Loucy (cell line): ENCODE measurements around the gene THYN1.

Source experiments
- H2AFZ ChIP-seq: fragments of 200-600 bp; sonication (generic); 2 replicates; pipeline ENCODE4 v1.6.0; 2016; ENCODE audit warnings: antibody characterized with exemption, mild to moderate bottlenecking, low read length, moderate library complexity
- H3F3A ChIP-seq: fragments of 200-600 bp; 2 replicates; pipeline ENCODE4 v1.6.0; 2016; ENCODE audit warnings: antibody characterized with exemption, low read depth, mild to moderate bottlenecking
- H3K27me3 ChIP-seq: fragments of 200-600 bp; sonication (generic); 2 replicates; pipeline ENCODE4 v1.6.1; 2014; ENCODE audit warnings: low read length, mild to moderate bottlenecking; ENCODE audit not compliant: insufficient read depth, poor library complexity, severe bottlenecking
- H3K36me3 ChIP-seq: fragments of 200-600 bp; sonication (generic); 2 replicates; pipeline ENCODE4 v1.6.1; 2016; ENCODE audit warnings: low read length; ENCODE audit not compliant: insufficient read depth
- H3K4me1 ChIP-seq: fragments of 200-600 bp; sonication (generic); 2 replicates; pipeline ENCODE4 v1.5.1; 2014; ENCODE audit warnings: low read length, mild to moderate bottlenecking; ENCODE audit not compliant: insufficient read depth, poor library complexity, severe bottlenecking
- H3K4me2 ChIP-seq: fragments of 200-600 bp; sonication (generic); 2 replicates; pipeline ENCODE4 v1.6.0; 2014; ENCODE audit warnings: antibody characterized with exemption, low read length, low read depth, mild to moderate bottlenecking; ENCODE audit not compliant: poor library complexity, severe bottlenecking
- H3K4me3 ChIP-seq: fragments of 200-600 bp; sonication (generic); 2 replicates; pipeline ENCODE4 v1.5.1; 2014; ENCODE audit warnings: low read length, mild to moderate bottlenecking, mixed read lengths; ENCODE audit not compliant: poor library complexity, severe bottlenecking
- H3K79me2 ChIP-seq: fragments of 200-600 bp; sonication (generic); 2 replicates; pipeline ENCODE4 v1.6.1; 2014; ENCODE audit warnings: low read length; ENCODE audit not compliant: insufficient read depth
- H3K9ac ChIP-seq: fragments of 200-600 bp; sonication (generic); 2 replicates; pipeline ENCODE4 v1.6.0; 2014; ENCODE audit warnings: mild to moderate bottlenecking, low read depth, low read length, moderate library complexity; ENCODE audit not compliant: poor library complexity, severe bottlenecking
- H3K9me2 ChIP-seq: fragments of 200-600 bp; sonication (generic); replicated peaks from 2 replicates; pipeline ENCODE4 v1.6.1; 2016; ENCODE audit warnings: low read depth, low read length, mixed read lengths
- H3K9me3 ChIP-seq: fragments of 200-600 bp; sonication (generic); 2 replicates; pipeline ENCODE4 v1.6.1; 2014; ENCODE audit warnings: mild to moderate bottlenecking, antibody characterized with exemption, low read length, low read depth; ENCODE audit not compliant: insufficient read depth
- H4K20me1 ChIP-seq: fragments of 200-600 bp; sonication (generic); 2 replicates; pipeline ENCODE4 v1.6.0; 2014; ENCODE audit warnings: antibody characterized with exemption, low read length, mild to moderate bottlenecking; ENCODE audit not compliant: insufficient read depth, poor library complexity, severe bottlenecking
- CTCF ChIP-seq: fragments of 200-600 bp; sonication (generic); conservative IDR thresholded peaks from 2 replicates; pipeline ENCODE4 v1.5.1; 2014; ENCODE audit warnings: mild to moderate bottlenecking, antibody characterized with exemption, low read length
- EZH2phosphoT487 ChIP-seq: fragments of 200-600 bp; IDR thresholded peaks from 2 replicates; pipeline ENCODE4 v1.6.1; 2018; ENCODE audit warnings: antibody characterized with exemption, mild to moderate bottlenecking, moderate library complexity, borderline replicate concordance

THYN1 gene

GRCh38 chr11:134292661-134293060 is 39.5 kb upstream of the THYN1 start:
- no peaks in the 10 kb centered on the region for H3K27me3 ChIP-seq
- H3F3A ChIP-seq: no peaks in the 10 kb centered on the region
- H3K9ac ChIP-seq: no peak overlapping the region
- no peak overlapping the region for H2AFZ ChIP-seq
- H3K79me2 ChIP-seq: no peaks in the 10 kb centered on the region
- H3K9me3 ChIP-seq: no peaks in the 10 kb centered on the region; the same call in 1 of the 2 replicates
- H3K36me3 ChIP-seq: no peaks in the 10 kb centered on the region
- TF ChIP-seq EZH2phosphoT487: no peak
- TF ChIP-seq CTCF: no peak
- no peaks in the 10 kb centered on the region for H3K9me2 ChIP-seq
- H4K20me1 ChIP-seq: no peaks in the 10 kb centered on the region
- no peak overlapping the region for H3K4me2 ChIP-seq
- H3K4me3 ChIP-seq: no peak overlapping the region
- peaks cover 9% of the 10 kb centered on the region for H3K4me1 ChIP-seq

- Histone ChIP-seq H2AFZ (no peak overlapping the region), H3K9ac (no peak overlapping the region), H3K36me3 (no peaks in the 10 kb centered on the region), H3F3A (no peaks in the 10 kb centered on the region), H3K27me3 (no peaks in the 10 kb centered on the region), H3K4me3 (no peak overlapping the region), H3K4me2 (no peak overlapping the region), H4K20me1 (no peaks in the 10 kb centered on the region), H3K79me2 (no peaks in the 10 kb centered on the region), H3K9me2 (no peaks in the 10 kb centered on the region), H3K4me1 (peaks cover 9% of the 10 kb centered on the region), H3K9me3 (no peaks in the 10 kb centered on the region)
- TF ChIP-seq EZH2phosphoT487 (no peak), CTCF (no peak)
Observed at GRCh38 chr11:134291196-134291595, 38.0 kb upstream of the THYN1 start.

GRCh38 chr11:134290646-134291045 is 37.5 kb upstream of the THYN1 start:
- no peak overlapping the region for H3K4me2 ChIP-seq
- no peaks in the 10 kb centered on the region for H3K36me3 ChIP-seq
- H3K79me2 ChIP-seq: no peaks in the 10 kb centered on the region
- TF ChIP-seq CTCF: no peak
- TF ChIP-seq EZH2phosphoT487: no peak
- H3F3A ChIP-seq: no peaks in the 10 kb centered on the region
- no peak overlapping the region for H3K4me3 ChIP-seq
- peaks cover 9% of the 10 kb centered on the region for H3K4me1 ChIP-seq
- H3K9me3 ChIP-seq: no peaks in the 10 kb centered on the region
- H3K27me3 ChIP-seq: no peaks in the 10 kb centered on the region
- no peaks in the 10 kb centered on the region for H3K9me2 ChIP-seq
- no peak overlapping the region for H3K9ac ChIP-seq
- no peaks in the 10 kb centered on the region for H4K20me1 ChIP-seq
- no peak overlapping the region for H2AFZ ChIP-seq
